ENCODE data around the gene SV2C. TPM values are rescaled to one million over a fixed set of nuclear protein-coding genes. Genes with fewer than 3 reads are reported as not detected.

The SV2C gene
- total and polyA plus RNA-seq, 8 donors, result 0.13 to 30.8 (median 1.4) TPM; not detected in 2

- H3K27ac ChIP-seq, result no peak overlapping the region
- intact Hi-C loops (cut with DNase I; ENCODE audit: low total_unique reads), result no loop called here
- TF ChIP-seq POLR2AphosphoS5 (IDR thresholded peaks at IDR 0.05) (no peak), POLR2A (IDR thresholded peaks at IDR 0.05) (no peak), EP300 (IDR thresholded peaks at IDR 0.05) (no peak), CTCF (IDR thresholded peaks at IDR 0.05) (no peak)
- H3K4me1 ChIP-seq, result peaks cover 0 to 27% (median 15%) of the 10 kb centered on the region in 4 donors
- peaks cover 0 to 12% (median 0%) of the 10 kb centered on the region in 3 donors for H3K27me3 ChIP-seq
- no peak overlapping the region for H3K4me3 ChIP-seq
- WGBS, 5 donors, result 93 to 98% (median 97%) methylated on average over 2 of the region's 2 CpGs
- H3K36me3 ChIP-seq, result no peaks in the 10 kb centered on the region
- H3K9me3 ChIP-seq, result no peaks in the 10 kb centered on the region
- no peak for DNase-seq
Measured at GRCh38 chr5:76399268-76399667, 316.1 kb downstream of the SV2C start.

GRCh38 chr5:76400466-76400865, 317.3 kb downstream of the SV2C start:
- no peaks in the 10 kb centered on the region for H3K36me3 ChIP-seq
- no peak overlapping the region for H3K4me3 ChIP-seq
- H3K27ac ChIP-seq, result no peak overlapping the region
- H3K9me3 ChIP-seq, result no peaks in the 10 kb centered on the region
- WGBS, 5 donors, result 60 to 84% (median 72%) methylated on average over 5 of the region's 5 CpGs
- intact Hi-C loops (cut with DNase I; ENCODE audit: low total_unique reads), result no loop called here
- no peak for DNase-seq
- peaks cover 0 to 12% (median 0%) of the 10 kb centered on the region in 3 donors for H3K27me3 ChIP-seq
- H3K4me1 ChIP-seq, result peaks cover 0 to 36% (median 22%) of the 10 kb centered on the region in 4 donors
- TF ChIP-seq EP300 (IDR thresholded peaks at IDR 0.05) (no peak), POLR2AphosphoS5 (IDR thresholded peaks at IDR 0.05) (no peak), CTCF (IDR thresholded peaks at IDR 0.05) (no peak), POLR2A (IDR thresholded peaks at IDR 0.05) (no peak)

- DNase-seq, result peak in 1 of 2 donors; percentile 26
- intact Hi-C loops (cut with DNase I; ENCODE audit: low total_unique reads), result no loop called here
Measured at GRCh38 chr5:76401801-76402250, 318.6 kb downstream of the SV2C start.

GRCh38 chr5:76402251-76402885, 319.2 kb downstream of the SV2C start:
- TF ChIP-seq CTCF (IDR thresholded peaks at IDR 0.05) (no peak), POLR2A (IDR thresholded peaks at IDR 0.05) (no peak), POLR2AphosphoS5 (IDR thresholded peaks at IDR 0.05) (peak in 2 of 3 donors; percentile 36 to 53), EP300 (IDR thresholded peaks at IDR 0.05) (no peak)
- intact Hi-C loops (cut with DNase I; ENCODE audit: low total_unique reads), result no loop called here
- H3K27me3 ChIP-seq, result peaks cover 0 to 12% (median 0%) of the 10 kb centered on the region in 3 donors
- no peaks in the 10 kb centered on the region for H3K36me3 ChIP-seq
- no peaks in the 10 kb centered on the region for H3K9me3 ChIP-seq
- H3K4me3 ChIP-seq, result peak overlapping the region; percentile 68 to 88 (median 74)
- peak overlapping the region; percentile 88 to 95 (median 89) for H3K27ac ChIP-seq
- WGBS, 5 donors, result 0 to 2% (median 2%) methylated on average over 25 of the region's 25 CpGs
- peak; percentile 64 to 88 for DNase-seq
- peaks cover 0 to 47% (median 35%) of the 10 kb centered on the region in 4 donors for H3K4me1 ChIP-seq

More at GRCh38 chr5:76401801-76402250, 318.6 kb downstream of the SV2C start:
- Histone ChIP-seq H3K9me3 (no peaks in the 10 kb centered on the region), H3K27ac (peak overlapping the region; percentile 88 to 95 (median 89)), H3K36me3 (no peaks in the 10 kb centered on the region), H3K4me3 (peak overlapping the region; percentile 68 to 88 (median 74)), H3K27me3 (peaks cover 0 to 12% (median 0%) of the 10 kb centered on the region in 3 donors), H3K4me1 (peaks cover 0 to 47% (median 29%) of the 10 kb centered on the region in 4 donors)
- WGBS, 5 donors, result 23 to 34% (median 28%) methylated on average over 11 of the region's 11 CpGs
- TF ChIP-seq EP300 (IDR thresholded peaks at IDR 0.05), result no peak
- no peak for TF ChIP-seq POLR2A (IDR thresholded peaks at IDR 0.05)
- TF ChIP-seq CTCF (IDR thresholded peaks at IDR 0.05), result no peak
- TF ChIP-seq POLR2AphosphoS5 (IDR thresholded peaks at IDR 0.05), result no peak
